Activated gamma-delta T cell treated with anti-CD3 and anti-CD28 coated beads, Interleukin-2, amount 50 U/mL, for 16 hours (primary cell): Measurements from ENCODE around the gene TP63.

Experiments used
- DNase-seq: peaks from one replicate; pipeline ENCODE4 v3.0.0-alpha.2; 2020; ENCODE audit warnings: low read depth

Gene TP63

GRCh38 chr3:189780546-189781270 lies 149.5 kb downstream of the TP63 start:
- DNase-seq: no peak

GRCh38 chr3:189781415-189781814 lies 150.2 kb downstream of the TP63 start:
- DNase-seq: no peak

- DNase-seq: no peak
These were observed 155.4 kb downstream of the TP63 start for GRCh38 chr3:189786479-189787064.

GRCh38 chr3:189787191-189787590 lies 156.0 kb downstream of the TP63 start:
- DNase-seq: no peak

- no peak for DNase-seq
These were observed 156.4 kb downstream of the TP63 start for GRCh38 chr3:189787632-189788031.

- DNase-seq: no peak
These were observed 158.2 kb downstream of the TP63 start for GRCh38 chr3:189789432-189789831.

- no peak for DNase-seq
These were observed 159.5 kb downstream of the TP63 start for GRCh38 chr3:189790658-189791057.

GRCh38 chr3:189792046-189792929 lies 161.1 kb downstream of the TP63 start:
- no peak for DNase-seq

- DNase-seq: no peak
These were observed 163.3 kb downstream of the TP63 start for GRCh38 chr3:189794518-189794917.

GRCh38 chr3:189797103-189797750 lies 166.0 kb downstream of the TP63 start:
- DNase-seq: no peak

- DNase-seq: no peak
These were observed 168.2 kb downstream of the TP63 start for GRCh38 chr3:189799366-189799765.

GRCh38 chr3:189800436-189800835 lies 169.2 kb downstream of the TP63 start:
- DNase-seq: no peak

- DNase-seq: no peak
These were observed 172.1 kb downstream of the TP63 start for GRCh38 chr3:189803254-189803653.

- DNase-seq: no peak
These were observed 174.3 kb downstream of the TP63 start for GRCh38 chr3:189805375-189806067.

GRCh38 chr3:189806171-189806951 lies 175.2 kb downstream of the TP63 start:
- DNase-seq: no peak

GRCh38 chr3:189808246-189809007 lies 177.2 kb downstream of the TP63 start:
- DNase-seq: no peak

GRCh38 chr3:189809583-189809982 lies 178.4 kb downstream of the TP63 start:
- no peak for DNase-seq

GRCh38 chr3:189812806-189813465 lies 181.7 kb downstream of the TP63 start:
- DNase-seq: no peak

- DNase-seq: no peak
These were observed 182.6 kb downstream of the TP63 start for GRCh38 chr3:189813647-189814240.
